AG08395 (cell line): ENCODE results near the gene PPFIBP1.
"Not testable (repeated sequence)": the region's sequence is repeated elsewhere in the genome, so short reads cannot be mapped to it uniquely, and the experiment has no call there.

Experiments used
- DNase-seq: peaks from one replicate; pipeline ENCODE4 v3.0.0; 2012; ENCODE audit warnings: mixed read lengths, low spot score

PPFIBP1 gene

GRCh38 chr12:27566626-27567025 is 42.6 kb downstream of the PPFIBP1 start:
- DNase-seq = no peak

GRCh38 chr12:27571463-27571862 is 47.5 kb downstream of the PPFIBP1 start:
- DNase-seq = peak; percentile 71

GRCh38 chr12:27572486-27573255 is 48.7 kb downstream of the PPFIBP1 start:
- DNase-seq = no peak

- peak; percentile 91 for DNase-seq
Measured at GRCh38 chr12:27573972-27574371, 50.0 kb downstream of the PPFIBP1 start.

GRCh38 chr12:27575090-27575761 is 51.2 kb downstream of the PPFIBP1 start:
- no peak for DNase-seq

GRCh38 chr12:27575762-27576118 is 51.7 kb downstream of the PPFIBP1 start:
- DNase-seq = no peak

- no peak for DNase-seq
Measured at GRCh38 chr12:27576667-27577347, 52.8 kb downstream of the PPFIBP1 start.

- DNase-seq = no peak
Measured at GRCh38 chr12:27577688-27578087, 53.7 kb downstream of the PPFIBP1 start.

GRCh38 chr12:27578689-27579372 is 54.8 kb downstream of the PPFIBP1 start:
- no peak for DNase-seq

GRCh38 chr12:27580561-27581330 is 56.7 kb downstream of the PPFIBP1 start:
- DNase-seq = no peak

GRCh38 chr12:27581331-27581671 is 57.3 kb downstream of the PPFIBP1 start:
- DNase-seq = not testable (repeated sequence)

- not testable (repeated sequence) for DNase-seq
Measured at GRCh38 chr12:27581833-27582232, 57.8 kb downstream of the PPFIBP1 start.

- DNase-seq = not testable (repeated sequence)
Measured at GRCh38 chr12:27582445-27582844, 58.4 kb downstream of the PPFIBP1 start.

- no peak for DNase-seq
Measured at GRCh38 chr12:27583057-27583797, 59.2 kb downstream of the PPFIBP1 start.

- DNase-seq = no peak
Measured at GRCh38 chr12:27583981-27584380, 60.0 kb downstream of the PPFIBP1 start.

GRCh38 chr12:27585739-27586265 is 61.8 kb downstream of the PPFIBP1 start:
- no peak for DNase-seq

- not testable (repeated sequence) for DNase-seq
Measured at GRCh38 chr12:27588075-27588730, 64.2 kb downstream of the PPFIBP1 start.

GRCh38 chr12:27588776-27589175 is 64.8 kb downstream of the PPFIBP1 start:
- no peak for DNase-seq

- DNase-seq = no peak
Measured at GRCh38 chr12:27589419-27589818, 65.4 kb downstream of the PPFIBP1 start.

GRCh38 chr12:27591698-27592097 is 67.7 kb downstream of the PPFIBP1 start:
- DNase-seq = not testable (repeated sequence)
